Effector memory CD4-positive, alpha-beta T cell (primary cell): ENCODE data around the gene RAB9B.

Source experiments
- DNase-seq, 3 donors: peaks; one replicate each; pipeline ENCODE4 v3.0.0-alpha.2; 2020
- H3K27ac ChIP-seq: 2 replicates; pipeline ENCODE4 v1.7.0; 2013; ENCODE audit warnings: mild to moderate bottlenecking, low read length, moderate library complexity; ENCODE audit not compliant: insufficient read depth, poor library complexity, severe bottlenecking
- H3K27me3 ChIP-seq: replicated peaks from 2 replicates; pipeline ENCODE4 v1.7.0; 2013; ENCODE audit warnings: mild to moderate bottlenecking, low read length; ENCODE audit not compliant: insufficient read depth, control insufficient read depth, poor library complexity, severe bottlenecking
- H3K36me3 ChIP-seq: 2 replicates; pipeline ENCODE4 v1.7.0; 2013; ENCODE audit warnings: mild to moderate bottlenecking, low read length, moderate library complexity; ENCODE audit not compliant: control insufficient read depth, insufficient read depth
- H3K4me1 ChIP-seq: 2 replicates; pipeline ENCODE4 v1.7.0; 2013; ENCODE audit warnings: low read length, mild to moderate bottlenecking; ENCODE audit not compliant: control insufficient read depth, insufficient read depth, poor library complexity, severe bottlenecking
- H3K4me3 ChIP-seq: 2 replicates; pipeline ENCODE4 v1.7.0; 2013; ENCODE audit warnings: low read length, low read depth, mild to moderate bottlenecking; ENCODE audit not compliant: insufficient read depth, poor library complexity, severe bottlenecking
- H3K9me3 ChIP-seq: 2 replicates; pipeline ENCODE4 v1.7.0; 2013; ENCODE audit warnings: mild to moderate bottlenecking, low read length, moderate library complexity; ENCODE audit not compliant: control insufficient read depth

Gene RAB9B

DNA sequence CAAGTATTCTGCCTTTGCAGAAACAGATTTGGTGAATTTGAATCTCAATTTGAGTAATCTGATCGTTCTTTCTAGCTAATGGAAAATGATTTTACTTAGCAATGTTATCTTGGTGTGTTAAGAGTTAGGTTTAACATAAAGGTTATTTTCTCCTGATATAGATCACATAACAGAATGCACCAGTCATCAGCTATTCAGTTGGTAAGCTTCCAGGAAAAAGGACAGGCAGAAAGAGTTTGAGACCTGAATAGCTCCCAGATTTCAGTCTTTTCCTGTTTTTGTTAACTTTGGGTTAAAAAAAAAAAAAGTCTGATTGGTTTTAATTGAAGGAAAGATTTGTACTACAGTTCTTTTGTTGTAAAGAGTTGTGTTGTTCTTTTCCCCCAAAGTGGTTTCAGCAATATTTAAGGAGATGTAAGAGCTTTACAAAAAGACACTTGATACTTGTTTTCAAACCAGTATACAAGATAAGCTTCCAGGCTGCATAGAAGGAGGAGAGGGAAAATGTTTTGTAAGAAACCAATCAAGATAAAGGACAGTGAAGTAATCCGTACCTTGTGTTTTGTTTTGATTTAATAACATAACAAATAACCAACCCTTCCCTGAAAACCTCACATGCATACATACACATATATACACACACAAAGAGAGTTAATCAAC lies 40.1 kb downstream of the RAB9B start:
- Histone ChIP-seq H3K27me3 (no peaks in the 10 kb centered on the region), H3K9me3 (no peaks in the 10 kb centered on the region), H3K27ac (no peak overlapping the region), H3K36me3 (no peaks in the 10 kb centered on the region), H3K4me1 (no peaks in the 10 kb centered on the region), H3K4me3 (no peak overlapping the region)
- DNase-seq: no peak

DNA sequence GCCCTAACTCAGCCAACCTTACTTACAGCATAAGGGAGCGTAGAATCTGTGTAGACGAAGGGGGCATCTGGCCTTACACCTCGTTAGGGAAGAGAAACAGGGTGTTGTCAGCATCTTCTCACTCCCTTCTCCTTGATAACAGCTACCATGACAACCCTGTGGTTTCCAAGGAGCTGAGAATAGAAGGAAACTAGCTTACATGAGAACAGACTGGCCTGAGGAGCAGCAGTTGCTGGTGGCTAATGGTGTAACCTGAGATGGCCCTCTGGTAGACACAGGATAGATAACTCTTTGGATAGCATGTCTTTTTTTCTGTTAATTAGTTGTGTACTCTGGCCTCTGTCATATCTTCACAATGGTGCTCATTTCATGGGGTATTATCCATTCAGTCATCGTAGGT lies 40.8 kb downstream of the RAB9B start:
- H3K9me3 ChIP-seq: no peaks in the 10 kb centered on the region
- no peak overlapping the region for H3K4me3 ChIP-seq
- no peaks in the 10 kb centered on the region for H3K27me3 ChIP-seq
- H3K36me3 ChIP-seq: no peaks in the 10 kb centered on the region
- no peak overlapping the region for H3K27ac ChIP-seq
- no peak for DNase-seq
- H3K4me1 ChIP-seq: no peaks in the 10 kb centered on the region

DNA sequence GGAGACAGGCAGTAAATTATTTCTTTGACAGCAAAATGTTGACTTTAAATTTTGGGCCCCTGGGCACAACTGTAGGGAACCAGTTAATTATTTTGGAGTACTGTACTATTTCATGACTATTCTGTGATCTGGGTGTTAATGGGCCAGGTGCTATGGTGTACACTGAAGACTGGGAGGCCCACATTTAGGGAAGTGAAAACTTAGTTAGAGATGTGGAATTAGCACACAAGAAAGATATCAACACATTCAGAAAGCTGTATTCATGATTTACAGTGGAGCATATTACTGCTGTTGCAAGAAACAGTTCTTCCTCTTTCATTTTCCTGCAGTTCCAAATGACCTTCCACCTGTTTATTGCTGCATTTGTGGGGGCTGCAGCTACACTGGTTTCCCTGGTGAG lies 43.1 kb downstream of the RAB9B start:
- no peaks in the 10 kb centered on the region for H3K36me3 ChIP-seq
- H3K4me3 ChIP-seq: no peak overlapping the region
- no peaks in the 10 kb centered on the region for H3K27me3 ChIP-seq
- no peak overlapping the region for H3K27ac ChIP-seq
- H3K4me1 ChIP-seq: no peaks in the 10 kb centered on the region
- DNase-seq: no peak
- H3K9me3 ChIP-seq: no peaks in the 10 kb centered on the region

DNA sequence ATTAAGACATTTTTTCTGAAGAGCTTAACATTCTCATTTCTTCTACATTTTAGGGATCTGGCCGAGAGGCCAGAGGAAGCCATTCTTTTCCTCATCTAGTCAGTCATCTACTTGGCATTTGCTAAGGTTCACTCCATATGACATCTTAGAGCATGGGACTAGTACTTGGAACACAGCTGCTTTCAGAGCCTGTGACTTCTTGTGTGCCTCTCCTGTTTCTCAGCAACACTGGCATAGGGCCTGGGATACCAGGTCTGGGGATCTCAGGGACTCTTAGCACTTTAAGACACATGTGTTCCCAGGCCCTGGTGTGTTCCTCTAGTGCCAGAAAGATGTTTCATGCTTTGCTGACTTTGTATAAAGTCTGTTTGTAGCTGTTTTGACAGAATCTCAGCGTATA lies 48.1 kb downstream of the RAB9B start:
- DNase-seq: no peak
- H3K27ac ChIP-seq: no peak overlapping the region
- H3K4me3 ChIP-seq: no peak overlapping the region
- no peaks in the 10 kb centered on the region for H3K4me1 ChIP-seq
- no peaks in the 10 kb centered on the region for H3K9me3 ChIP-seq
- no peaks in the 10 kb centered on the region for H3K27me3 ChIP-seq
- H3K36me3 ChIP-seq: no peaks in the 10 kb centered on the region

DNA sequence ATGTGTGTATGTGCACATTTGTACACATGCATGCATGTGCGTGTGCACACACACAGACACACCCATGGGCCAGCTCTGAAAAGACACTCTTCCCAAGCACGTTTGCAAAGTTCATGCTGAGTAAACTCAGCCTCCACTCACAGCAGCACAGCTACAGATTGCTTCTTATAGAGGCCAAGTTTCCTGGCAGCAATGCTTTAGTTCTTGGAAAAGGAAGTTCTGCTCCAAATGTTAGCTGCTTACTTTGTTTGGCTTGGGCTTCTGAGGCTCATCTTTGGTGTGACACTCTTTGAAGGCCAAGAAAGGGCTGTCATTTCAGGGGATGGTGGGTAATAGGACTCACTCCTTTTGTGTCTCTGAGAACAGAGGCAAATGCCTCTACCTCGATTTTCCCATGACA lies 48.9 kb downstream of the RAB9B start:
- Histone ChIP-seq H3K4me3 (no peak overlapping the region), H3K27ac (no peak overlapping the region), H3K36me3 (no peaks in the 10 kb centered on the region), H3K4me1 (no peaks in the 10 kb centered on the region), H3K27me3 (no peaks in the 10 kb centered on the region), H3K9me3 (no peaks in the 10 kb centered on the region)
- DNase-seq: no peak

DNA sequence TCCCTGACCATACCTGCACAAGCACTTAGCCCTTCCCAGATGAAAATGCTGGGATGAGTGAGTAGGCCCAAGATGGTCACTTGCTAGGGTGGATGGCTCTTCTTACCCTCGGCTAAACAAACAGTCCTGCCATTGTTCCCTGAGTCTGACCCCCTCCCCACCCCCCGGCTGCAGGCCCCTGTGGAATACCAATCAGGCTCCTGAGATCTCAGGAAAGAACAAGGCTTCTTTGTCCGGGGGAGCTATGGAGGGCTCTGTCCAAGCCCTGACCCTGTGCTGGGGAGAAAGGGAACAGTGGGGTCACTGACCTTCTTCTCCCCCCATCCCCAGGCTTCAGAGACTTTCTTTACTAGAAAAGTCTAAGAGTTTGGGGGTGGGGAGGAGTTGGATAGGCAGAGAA lies 49.4 kb downstream of the RAB9B start:
- no peaks in the 10 kb centered on the region for H3K9me3 ChIP-seq
- no peak overlapping the region for H3K27ac ChIP-seq
- DNase-seq: no peak
- H3K27me3 ChIP-seq: no peaks in the 10 kb centered on the region
- H3K4me1 ChIP-seq: no peaks in the 10 kb centered on the region
- no peak overlapping the region for H3K4me3 ChIP-seq
- H3K36me3 ChIP-seq: no peaks in the 10 kb centered on the region

DNA sequence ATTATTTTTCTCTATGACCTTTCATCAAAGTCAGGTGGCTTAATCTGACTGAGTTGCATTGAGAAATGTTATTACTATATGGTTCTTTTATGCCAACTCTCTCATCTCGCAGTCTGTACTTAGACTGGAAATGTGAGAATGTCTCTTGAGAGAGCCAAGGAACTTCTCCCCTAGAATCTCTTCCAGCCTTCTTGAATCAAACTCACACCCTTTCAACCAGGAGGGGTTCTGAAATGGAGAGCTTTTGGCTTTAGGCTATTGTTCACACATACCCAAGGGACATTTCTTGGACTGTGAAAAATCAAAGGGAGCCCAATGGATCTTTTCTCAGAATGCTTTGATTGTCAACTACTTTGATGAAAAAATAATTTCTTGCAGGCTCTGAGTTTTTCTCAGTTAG lies 50.4 kb downstream of the RAB9B start:
- DNase-seq: no peak
- no peaks in the 10 kb centered on the region for H3K27me3 ChIP-seq
- H3K36me3 ChIP-seq: no peaks in the 10 kb centered on the region
- no peak overlapping the region for H3K4me3 ChIP-seq
- no peaks in the 10 kb centered on the region for H3K9me3 ChIP-seq
- H3K27ac ChIP-seq: no peak overlapping the region
- H3K4me1 ChIP-seq: no peaks in the 10 kb centered on the region

DNA sequence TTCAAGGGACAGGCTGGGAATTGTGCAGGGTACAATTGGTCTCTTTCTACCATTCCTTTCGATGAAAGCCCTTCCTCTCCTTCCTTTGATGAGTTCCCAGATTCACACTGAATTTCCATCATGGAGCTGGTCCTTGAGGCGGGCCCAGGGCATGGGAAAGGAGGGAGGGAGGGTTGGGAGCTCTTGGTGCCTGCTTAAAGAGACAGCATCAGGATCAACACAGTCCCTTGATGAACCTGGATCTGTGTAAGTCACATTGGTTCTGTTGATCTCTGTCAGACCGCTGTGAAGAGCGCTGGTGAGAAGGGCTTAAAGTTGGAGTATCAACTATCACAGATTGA lies 51.0 kb downstream of the RAB9B start:
- no peak for DNase-seq
- no peaks in the 10 kb centered on the region for H3K27me3 ChIP-seq
- no peaks in the 10 kb centered on the region for H3K36me3 ChIP-seq
- H3K9me3 ChIP-seq: no peaks in the 10 kb centered on the region
- H3K4me1 ChIP-seq: no peaks in the 10 kb centered on the region
- no peak overlapping the region for H3K4me3 ChIP-seq
- H3K27ac ChIP-seq: no peak overlapping the region

DNA sequence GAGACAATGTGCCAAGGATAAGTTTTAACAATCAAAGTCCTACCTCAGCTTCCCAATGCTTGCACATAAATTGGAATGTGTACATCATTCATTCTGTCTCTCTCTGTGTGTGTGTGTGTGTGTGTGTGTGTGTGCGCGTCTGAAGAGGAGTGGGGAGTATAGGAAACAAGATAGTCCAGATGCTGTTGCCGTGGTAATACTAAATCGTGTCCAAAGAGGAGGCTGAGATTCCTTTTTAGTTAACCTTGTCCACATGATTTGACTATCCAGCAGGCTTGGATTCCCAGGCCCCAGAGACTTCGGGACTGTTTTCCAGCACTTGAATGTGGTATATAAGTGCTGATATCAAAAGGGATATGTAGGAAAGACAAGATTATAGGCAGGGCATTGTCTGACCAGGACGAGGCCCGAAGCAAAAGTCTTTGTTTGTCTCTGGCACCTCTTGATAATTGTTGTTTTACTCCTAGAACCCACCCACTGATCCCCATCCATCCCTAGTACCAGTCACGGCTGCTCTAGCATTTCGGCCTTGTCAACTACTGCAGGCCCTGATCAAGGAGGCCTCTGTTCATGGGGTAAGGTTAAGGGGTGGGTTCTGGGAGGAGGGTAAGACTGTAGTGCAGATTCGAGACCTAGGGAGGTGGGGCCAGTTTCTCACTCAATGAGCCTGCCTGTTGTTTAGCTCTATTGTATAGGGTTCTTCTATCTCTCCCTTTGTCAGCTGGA lies 51.6 kb downstream of the RAB9B start:
- Histone ChIP-seq H3K27me3 (no peaks in the 10 kb centered on the region), H3K36me3 (no peaks in the 10 kb centered on the region), H3K4me1 (no peaks in the 10 kb centered on the region), H3K4me3 (no peak overlapping the region), H3K9me3 (no peaks in the 10 kb centered on the region), H3K27ac (no peak overlapping the region)
- DNase-seq: no peak

DNA sequence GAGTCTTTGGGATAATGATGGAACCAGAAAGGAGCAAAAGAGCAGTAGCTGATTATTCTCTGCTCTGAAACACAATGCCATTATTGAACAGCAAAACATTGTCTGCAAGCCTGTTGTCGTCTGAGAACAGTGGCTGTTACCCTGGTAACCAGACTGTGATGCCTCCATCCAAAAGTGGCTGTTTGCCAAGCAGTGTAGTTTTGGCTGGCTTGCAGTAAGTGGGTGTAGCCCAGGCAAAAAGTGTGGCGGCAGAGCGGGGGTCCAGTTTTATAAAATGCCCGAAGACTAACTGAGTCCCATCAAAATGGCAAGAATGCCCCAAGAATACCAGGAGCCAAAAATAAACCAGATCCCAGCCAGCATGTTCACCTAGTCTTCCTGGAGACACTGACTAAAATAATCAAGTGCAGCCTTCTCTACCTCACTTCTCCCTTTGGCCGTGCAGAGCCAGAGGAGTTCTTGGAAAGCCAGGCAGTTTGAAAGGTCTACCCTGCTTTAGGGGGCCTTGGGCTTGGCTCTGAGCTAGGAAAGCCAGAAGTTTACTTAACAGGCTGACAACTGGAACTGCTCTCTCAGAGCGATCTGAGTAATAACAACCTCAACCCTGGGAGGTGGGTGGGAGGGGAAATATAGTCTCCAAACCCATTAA lies 52.8 kb downstream of the RAB9B start:
- Histone ChIP-seq H3K36me3 (no peaks in the 10 kb centered on the region), H3K9me3 (no peaks in the 10 kb centered on the region), H3K4me1 (no peaks in the 10 kb centered on the region), H3K4me3 (no peak overlapping the region), H3K27me3 (no peaks in the 10 kb centered on the region), H3K27ac (no peak overlapping the region)
- DNase-seq: no peak
